ENCODE results near the gene ADGRV1. TPM values are rescaled to one million over a fixed set of nuclear protein-coding genes. Genes with fewer than 3 reads are reported as not detected.
A peak's percentile ranks its signal among the peaks of the same experiment; 100 is the strongest.

The ADGRV1 gene
- total and polyA plus RNA-seq, 9 of the 15 experiments (the other 6 are each of a cell fraction or from before 2014, with no cell fraction given): 21.7 to 156 (median 58.2) TPM

DNA sequence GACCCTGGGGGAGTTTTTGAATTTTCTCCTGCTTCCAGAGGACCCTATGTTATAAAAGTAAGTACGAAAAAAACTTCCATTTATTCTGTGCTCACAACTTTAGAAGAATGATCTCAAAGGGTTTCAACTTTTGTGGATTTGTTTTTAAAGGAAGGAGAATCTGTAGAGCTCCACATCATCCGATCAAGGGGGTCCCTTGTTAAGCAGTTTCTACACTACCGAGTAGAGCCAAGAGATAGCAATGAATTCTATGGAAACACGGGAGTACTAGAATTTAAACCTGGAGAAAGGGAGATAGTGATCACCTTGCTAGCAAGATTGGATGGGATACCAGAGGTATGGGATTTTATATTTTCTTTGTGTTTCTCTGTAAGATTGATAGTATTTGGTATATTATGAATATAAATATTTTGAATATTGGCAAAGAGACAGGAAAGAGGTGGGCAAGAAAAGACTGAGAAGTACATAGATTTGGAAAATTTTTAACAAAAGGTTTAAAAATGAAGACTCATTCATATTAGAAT lies 84.2 kb downstream of the ADGRV1 start (continued):
- TF ChIP-seq, protein P1, sequence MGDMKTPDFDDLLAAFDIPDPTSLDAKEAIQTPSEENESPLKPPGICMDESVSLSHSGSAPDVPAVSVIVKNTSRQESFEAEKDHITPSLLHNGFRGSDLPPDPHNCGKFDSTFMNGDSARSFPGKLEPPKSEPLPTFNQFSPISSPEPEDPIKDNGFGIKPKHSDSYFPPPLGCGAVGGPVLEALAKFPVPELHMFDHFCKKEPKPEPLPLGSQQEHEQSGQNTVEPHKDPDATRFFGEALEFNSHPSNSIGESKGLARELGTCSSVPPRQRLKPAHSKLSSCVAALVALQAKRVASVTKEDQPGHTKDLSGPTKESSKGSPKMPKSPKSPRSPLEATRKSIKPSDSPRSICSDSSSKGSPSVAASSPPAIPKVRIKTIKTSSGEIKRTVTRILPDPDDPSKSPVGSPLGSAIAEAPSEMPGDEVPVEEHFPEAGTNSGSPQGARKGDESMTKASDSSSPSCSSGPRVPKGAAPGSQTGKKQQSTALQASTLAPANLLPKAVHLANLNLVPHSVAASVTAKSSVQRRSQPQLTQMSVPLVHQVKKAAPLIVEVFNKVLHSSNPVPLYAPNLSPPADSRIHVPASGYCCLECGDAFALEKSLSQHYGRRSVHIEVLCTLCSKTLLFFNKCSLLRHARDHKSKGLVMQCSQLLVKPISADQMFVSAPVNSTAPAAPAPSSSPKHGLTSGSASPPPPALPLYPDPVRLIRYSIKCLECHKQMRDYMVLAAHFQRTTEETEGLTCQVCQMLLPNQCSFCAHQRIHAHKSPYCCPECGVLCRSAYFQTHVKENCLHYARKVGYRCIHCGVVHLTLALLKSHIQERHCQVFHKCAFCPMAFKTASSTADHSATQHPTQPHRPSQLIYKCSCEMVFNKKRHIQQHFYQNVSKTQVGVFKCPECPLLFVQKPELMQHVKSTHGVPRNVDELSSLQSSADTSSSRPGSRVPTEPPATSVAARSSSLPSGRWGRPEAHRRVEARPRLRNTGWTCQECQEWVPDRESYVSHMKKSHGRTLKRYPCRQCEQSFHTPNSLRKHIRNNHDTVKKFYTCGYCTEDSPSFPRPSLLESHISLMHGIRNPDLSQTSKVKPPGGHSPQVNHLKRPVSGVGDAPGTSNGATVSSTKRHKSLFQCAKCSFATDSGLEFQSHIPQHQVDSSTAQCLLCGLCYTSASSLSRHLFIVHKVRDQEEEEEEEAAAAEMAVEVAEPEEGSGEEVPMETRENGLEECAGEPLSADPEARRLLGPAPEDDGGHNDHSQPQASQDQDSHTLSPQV (IDR thresholded peaks at IDR 0.05): peak; percentile 30; the same call in 1 of the 2 replicates
- TF ChIP-seq ARID2 (IDR thresholded peaks at IDR 0.05) (no peak), MEF2A (IDR thresholded peaks at IDR 0.05; ENCODE audit: control insufficient read depth, low read depth, low read length) (no peak), BACH1 (tag; IDR thresholded peaks at IDR 0.05) (0 out of 2 replicates have a peak, but pooled peaks have one; percentile 49), TBP (optimal IDR thresholded peaks at IDR 0.05; ENCODE audit: low read depth, low read length) (peak; percentile 40), NR4A1 (CRISPR knock-in tag; IDR thresholded peaks at IDR 0.05) (no peak), NR4A1 (tag; IDR thresholded peaks at IDR 0.05) (no peak), GATAD2B (IDR thresholded peaks at IDR 0.05; ENCODE audit: borderline replicate concordance) (peak; percentile 42; the same call in 1 of the 2 replicates), TAF9B (IDR thresholded peaks at IDR 0.05; ENCODE audit: partially characterized antibody) (peak; percentile 23), CEBPZ (IDR thresholded peaks at IDR 0.05; ENCODE audit: borderline replicate concordance, low read depth, low read length) (no peak), ZBTB11 (CRISPR knock-in tag; IDR thresholded peaks at IDR 0.05) (no peak), VEZF1 (CRISPR knock-in tag; IDR thresholded peaks at IDR 0.05) (0 out of 2 replicates have a peak, but pooled peaks have one; percentile 10)

Data from K562 (cell line).